Testis (tissue), 3 donors: ENCODE measurements around the gene PDLIM5. TPM values are rescaled to one million over a fixed set of nuclear protein-coding genes. Genes with fewer than 3 reads are reported as not detected.
A peak's percentile ranks its signal among the peaks of the same experiment; 100 is the strongest.

Experiments
- DNase-seq: peaks from one replicate; pipeline ENCODE4 v3.0.0-alpha.2; 2019
- H3K27ac ChIP-seq, 2 donors: fragments of 200-600 bp; sonication (generic); one replicate each; pipeline ENCODE4 v1.5.1; 2019
- H3K27me3 ChIP-seq: fragments of 200-600 bp; sonication (generic); one replicate; pipeline ENCODE4 v1.5.1; 2019
- H3K36me3 ChIP-seq: fragments of 200-600 bp; sonication (generic); one replicate; pipeline ENCODE4 v1.5.1; 2017; ENCODE audit warnings: low read depth; ENCODE audit errors: missing control alignments
- H3K4me1 ChIP-seq: fragments of 200-600 bp; sonication (generic); one replicate; pipeline ENCODE4 v1.5.1; 2019
- H3K4me3 ChIP-seq, 2 donors: fragments of 200-600 bp; sonication (generic); one replicate each; pipeline ENCODE4 v1.5.1; 2017 to 2019
- H3K9me3 ChIP-seq: fragments of 200-600 bp; sonication (generic); one replicate; pipeline ENCODE4 v1.5.1; 2017
- CTCF ChIP-seq, 3 experiments: fragments of 450-650 bp in 2 of 3; fragments of 200-600 bp in 1 of 3; sonication (generic) in 1 of 3; IDR thresholded peaks; one replicate each; pipeline ENCODE4 v1.5.1; 2016 to 2019; ENCODE audit warnings: antibody characterized with exemption in 3 of 3, mild to moderate bottlenecking in 2 of 3, moderate library complexity in 1 of 3
- POLR2A ChIP-seq: fragments of 450-650 bp; IDR thresholded peaks from one replicate; pipeline ENCODE4 v1.6.1; 2017; ENCODE audit warnings: antibody characterized with exemption, mild to moderate bottlenecking, moderate library complexity
- WGBS, 2 donors: methylation state at CpG; one replicate each; pipeline ENCODE4 v1.1.5; 2018; 5-methylcytosine and 5-hydroxymethylcytosine counted together
- intact Hi-C: fragments of 100-400 bp; cut with DNase I; formaldehyde crosslinking; loops from one replicate; pipeline ENCODE4 v1.15.1; 2023; ENCODE audit warnings: low total_unique reads
- polyA plus RNA-seq: library from polyadenylated mRNA; stranded (reverse); fragments of 350-450 nt; fragmentation: Illumina TruSeq; extraction: RNeasy Lipid Tissue Mini Kit (QIAGEN cat#74804); gene quantifications from one replicate; pipeline ENCODE4 v1.2.3, GENCODE V29; 2014; ENCODE audit warnings: low read depth, low replicate concordance; ENCODE audit not compliant: insufficient read depth
- total RNA-seq, 2 donors: library from RNA; depleted of rRNA; stranded (reverse); fragments of >200 nt; gene quantifications; one replicate each; pipeline ENCODE4 v1.2.3, GENCODE V29; 2016

PDLIM5 gene
- total and polyA plus RNA-seq, 3 donors from 2014 or later: 45.5 to 86.8 (median 86.1) TPM

GRCh38 chr4:94448815-94449375 lies 2.8 kb upstream of the PDLIM5 start:
- intact Hi-C loops: no loop called here
- Histone ChIP-seq H3K4me1 (no peaks in the 10 kb centered on the region), H3K36me3 (no peaks in the 10 kb centered on the region), H3K27me3 (no peaks in the 10 kb centered on the region), H3K27ac (no peak overlapping the region), H3K9me3 (no peaks in the 10 kb centered on the region), H3K4me3 (no peak overlapping the region)
- TF ChIP-seq CTCF (IDR thresholded peaks at IDR 0.05) (no peak), POLR2A (no peak)
- no peak for DNase-seq
- WGBS, 2 donors: 86 to 91% methylated on average over 3 of the region's 3 CpGs

- no peak for DNase-seq
- Histone ChIP-seq H3K4me3 (peak overlapping the region; percentile 97 to 98), H3K9me3 (no peaks in the 10 kb centered on the region), H3K4me1 (no peaks in the 10 kb centered on the region), H3K27ac (peak overlapping the region; percentile 95 to 98), H3K27me3 (no peaks in the 10 kb centered on the region), H3K36me3 (no peaks in the 10 kb centered on the region)
- intact Hi-C loops: no loop called here
- TF ChIP-seq POLR2A: no peak
- no peak for TF ChIP-seq CTCF (IDR thresholded peaks at IDR 0.05)
- WGBS, 2 donors: 3 to 4% methylated on average over 16 of the region's 16 CpGs
Measured at GRCh38 chr4:94451051-94451694, 569 bp upstream of the PDLIM5 start.

GRCh38 chr4:94452476-94453371 lies 982 bp downstream of the PDLIM5 start:
- peak; percentile 86 for DNase-seq
- no peaks in the 10 kb centered on the region for H3K27me3 ChIP-seq
- WGBS, 2 donors: 1 to 3% methylated on average over 26 of the region's 26 CpGs
- peak overlapping the region; percentile 97 to 98 for H3K4me3 ChIP-seq
- H3K4me1 ChIP-seq: peaks cover 5% of the 10 kb centered on the region
- peak overlapping the region; percentile 95 to 98 for H3K27ac ChIP-seq
- TF ChIP-seq POLR2A: no peak
- no peak for TF ChIP-seq CTCF (IDR thresholded peaks at IDR 0.05)
- H3K36me3 ChIP-seq: no peaks in the 10 kb centered on the region
- no peaks in the 10 kb centered on the region for H3K9me3 ChIP-seq
- intact Hi-C loops: no loop called here

GRCh38 chr4:94453391-94453963 lies 1.7 kb downstream of the PDLIM5 start:
- intact Hi-C loops: no loop called here

More at GRCh38 chr4:94453391-94453963, 1.7 kb downstream of the PDLIM5 start:
- Histone ChIP-seq H3K4me3 (no peak overlapping the region), H3K4me1 (peaks cover 6% of the 10 kb centered on the region), H3K9me3 (no peaks in the 10 kb centered on the region), H3K27me3 (no peaks in the 10 kb centered on the region), H3K36me3 (no peaks in the 10 kb centered on the region), H3K27ac (peak overlapping the region; percentile 95 to 98)
- TF ChIP-seq CTCF (IDR thresholded peaks at IDR 0.05) (no peak), POLR2A (no peak)
- WGBS, 2 donors: 31 to 62% methylated on average over 7 of the region's 7 CpGs
- DNase-seq: no peak
